Trophoblast cell (in vitro differentiated cells and primary cell): ENCODE results near the gene ADAMTSL3.

Source experiments
- DNase-seq, 2 donors: peaks; one replicate each; pipeline ENCODE4 v3.0.0-alpha.2; 2016
- H2AFZ ChIP-seq: 2 replicates; pipeline ENCODE4 v1.6.1; 2013; ENCODE audit warnings: low read length, moderate library complexity, mild to moderate bottlenecking; ENCODE audit not compliant: insufficient read depth, poor library complexity
- H2AK5ac ChIP-seq: 2 replicates; pipeline ENCODE4 v1.6.1; 2013; ENCODE audit warnings: mild to moderate bottlenecking, low read length
- H2BK120ac ChIP-seq: 2 replicates; pipeline ENCODE4 v1.6.1; 2013; ENCODE audit warnings: low read length, mild to moderate bottlenecking, moderate library complexity; ENCODE audit not compliant: insufficient read depth, poor library complexity
- H2BK12ac ChIP-seq: 2 replicates; pipeline ENCODE4 v1.6.1; 2013; ENCODE audit warnings: mild to moderate bottlenecking, low read length, moderate library complexity
- H2BK5ac ChIP-seq: 2 replicates; pipeline ENCODE4 v1.6.1; 2013; ENCODE audit warnings: low read length, low read depth, moderate library complexity, mild to moderate bottlenecking; ENCODE audit not compliant: poor library complexity
- H3K14ac ChIP-seq: 2 replicates; pipeline ENCODE4 v1.6.1; 2013; ENCODE audit warnings: mild to moderate bottlenecking, low read length
- H3K18ac ChIP-seq: 2 replicates; pipeline ENCODE4 v1.6.1; 2013; ENCODE audit warnings: mild to moderate bottlenecking, low read length
- H3K23ac ChIP-seq: 2 replicates; pipeline ENCODE4 v1.6.1; 2013; ENCODE audit warnings: low read length
- H3K27ac ChIP-seq: 2 replicates; pipeline ENCODE4 v1.5.1; 2013; ENCODE audit warnings: low read depth, mild to moderate bottlenecking, inconsistent platforms, low read length, moderate library complexity
- H3K27me3 ChIP-seq: 2 replicates; pipeline ENCODE4 v1.6.1; 2013; ENCODE audit warnings: inconsistent platforms, mild to moderate bottlenecking, low read length, moderate library complexity; ENCODE audit not compliant: insufficient read depth
- H3K36me3 ChIP-seq, 2 experiments: 1 replicate in 1 of 2; 2 replicates in 1 of 2; pipeline ENCODE4 v1.6.1; 2013; ENCODE audit warnings: low read length in 2 of 2, mild to moderate bottlenecking in 2 of 2, moderate library complexity in 1 of 2; ENCODE audit not compliant: insufficient read depth in 2 of 2, control insufficient read depth in 1 of 2
- H3K4ac ChIP-seq: 2 replicates; pipeline ENCODE4 v1.6.1; 2013; ENCODE audit warnings: low read depth, mild to moderate bottlenecking, low read length, moderate library complexity
- H3K4me1 ChIP-seq, 2 experiments: 1 replicate in 1 of 2; 2 replicates in 1 of 2; pipeline ENCODE4 v1.6.1; 2013; ENCODE audit warnings: low read length in 2 of 2, mild to moderate bottlenecking in 2 of 2, moderate library complexity in 1 of 2; ENCODE audit not compliant: insufficient read depth in 2 of 2, control insufficient read depth in 1 of 2
- H3K4me2 ChIP-seq: 2 replicates; pipeline ENCODE4 v1.6.1; 2013; ENCODE audit warnings: inconsistent platforms, mild to moderate bottlenecking, low read length, moderate library complexity
- H3K4me3 ChIP-seq: 2 replicates; pipeline ENCODE4 v1.5.1; 2013; ENCODE audit warnings: mild to moderate bottlenecking, low read depth, low read length, inconsistent platforms
- H3K79me1 ChIP-seq: one replicate; pipeline ENCODE4 v1.6.1; 2013; ENCODE audit warnings: low read length
- H3K79me2 ChIP-seq: 2 replicates; pipeline ENCODE4 v1.6.1; 2013; ENCODE audit warnings: low read length, mild to moderate bottlenecking; ENCODE audit not compliant: control insufficient read depth, insufficient read depth, poor library complexity
- H3K9ac ChIP-seq: 2 replicates; pipeline ENCODE4 v1.6.1; 2013; ENCODE audit warnings: mild to moderate bottlenecking, low read length
- H3K9me3 ChIP-seq: 2 replicates; pipeline ENCODE4 v1.6.1; 2013; ENCODE audit warnings: low read depth, mild to moderate bottlenecking, control low read depth, inconsistent platforms, low read length; ENCODE audit not compliant: insufficient read depth
- H4K12ac ChIP-seq: 2 replicates; pipeline ENCODE4 v1.6.1; 2013; ENCODE audit warnings: low read depth, mild to moderate bottlenecking, low read length, moderate library complexity
- H4K8ac ChIP-seq: 2 replicates; pipeline ENCODE4 v1.6.1; 2013; ENCODE audit warnings: low read depth, mild to moderate bottlenecking, low read length, moderate library complexity
- H4K91ac ChIP-seq: one replicate; pipeline ENCODE4 v1.6.1; 2013; ENCODE audit warnings: low read depth, mild to moderate bottlenecking, low read length, moderate library complexity
- WGBS: extraction: QIAGEN DNeasy Blood & Tissue Kit; methylation state at CpG from one replicate; pipeline ENCODE4 v1.1.7; 2013; ENCODE audit warnings: missing lambda C conversion rate; ENCODE audit not compliant: insufficient read length, insufficient coverage; ENCODE audit errors: extremely low coverage; 5-methylcytosine and 5-hydroxymethylcytosine counted together

Gene ADAMTSL3

DNA sequence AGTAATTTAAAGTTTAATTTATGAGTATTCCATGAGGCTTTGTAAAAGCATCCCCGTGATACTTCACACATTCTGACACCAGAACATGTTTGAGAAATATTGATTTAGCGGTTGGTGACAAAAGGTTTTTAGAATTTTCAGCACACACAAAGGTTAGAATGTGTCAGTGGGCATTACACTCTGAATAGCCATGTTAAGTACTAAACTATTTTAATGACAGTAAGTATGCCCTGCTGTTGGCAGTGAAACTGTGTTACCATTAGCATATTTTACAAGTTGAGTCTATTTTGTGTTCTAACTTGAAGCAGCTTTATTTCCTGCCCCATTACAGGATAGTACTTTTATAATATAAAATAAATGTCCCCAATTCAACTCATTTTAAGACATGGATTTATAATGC is 66.5 kb downstream of the ADAMTSL3 start:
- no peaks in the 10 kb centered on the region for H3K27me3 ChIP-seq
- H3K79me2 ChIP-seq = no peaks in the 10 kb centered on the region
- no peak overlapping the region for H2BK5ac ChIP-seq
- no peak for DNase-seq
- H3K9ac ChIP-seq = no peak overlapping the region
- no peaks in the 10 kb centered on the region for H3K36me3 ChIP-seq
- H4K12ac ChIP-seq = no peak overlapping the region
- no peak overlapping the region for H3K18ac ChIP-seq
- H4K91ac ChIP-seq = no peak overlapping the region
- no peaks in the 10 kb centered on the region for H3K9me3 ChIP-seq
- H3K27ac ChIP-seq = no peak overlapping the region
- H4K8ac ChIP-seq = no peak overlapping the region
- H2BK120ac ChIP-seq = no peak overlapping the region
- no peak overlapping the region for H2BK12ac ChIP-seq
- H3K79me1 ChIP-seq = no peaks in the 10 kb centered on the region
- H3K4ac ChIP-seq = no peak overlapping the region
- no peak overlapping the region for H3K4me3 ChIP-seq
- H2AFZ ChIP-seq = no peak overlapping the region
- H3K4me1 ChIP-seq = no peaks in the 10 kb centered on the region
- H3K14ac ChIP-seq = no peak overlapping the region
- no peak overlapping the region for H2AK5ac ChIP-seq
- no peak overlapping the region for H3K23ac ChIP-seq
- H3K4me2 ChIP-seq = no peak overlapping the region
- WGBS = no CpG with 5 or more reads among the region's 2 CpGs

DNA sequence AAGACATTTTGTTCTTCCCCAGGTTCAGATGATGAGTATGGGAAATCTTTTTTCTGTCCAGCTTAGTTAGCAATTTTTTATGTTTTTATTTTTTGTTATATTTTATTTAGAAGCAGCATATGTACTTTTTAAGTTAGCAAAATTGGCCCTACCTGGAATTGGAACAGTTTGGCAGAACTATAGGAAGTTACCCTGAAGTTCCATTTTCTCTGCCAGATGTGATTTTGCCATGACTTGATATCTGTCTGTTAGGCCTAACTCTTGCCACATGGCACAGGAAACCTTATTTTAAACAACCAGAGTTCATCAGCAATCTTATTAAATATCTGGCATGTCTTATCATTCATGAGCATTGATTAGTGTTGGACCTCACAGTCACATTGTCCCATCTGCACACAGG is 67.1 kb downstream of the ADAMTSL3 start:
- Histone ChIP-seq H3K9ac (no peak overlapping the region), H3K36me3 (no peaks in the 10 kb centered on the region), H3K27me3 (no peaks in the 10 kb centered on the region), H4K91ac (no peak overlapping the region), H2BK5ac (no peak overlapping the region), H4K12ac (no peak overlapping the region), H3K23ac (no peak overlapping the region), H3K79me1 (no peaks in the 10 kb centered on the region), H3K4me1 (no peaks in the 10 kb centered on the region), H3K4ac (no peak overlapping the region), H3K79me2 (no peaks in the 10 kb centered on the region), H2AK5ac (no peak overlapping the region), H3K18ac (no peak overlapping the region), H2BK120ac (no peak overlapping the region), H3K4me2 (no peak overlapping the region), H3K9me3 (no peaks in the 10 kb centered on the region), H4K8ac (no peak overlapping the region), H3K14ac (no peak overlapping the region), H2AFZ (no peak overlapping the region), H3K27ac (no peak overlapping the region), H3K4me3 (no peak overlapping the region), H2BK12ac (no peak overlapping the region)
- no peak for DNase-seq

DNA sequence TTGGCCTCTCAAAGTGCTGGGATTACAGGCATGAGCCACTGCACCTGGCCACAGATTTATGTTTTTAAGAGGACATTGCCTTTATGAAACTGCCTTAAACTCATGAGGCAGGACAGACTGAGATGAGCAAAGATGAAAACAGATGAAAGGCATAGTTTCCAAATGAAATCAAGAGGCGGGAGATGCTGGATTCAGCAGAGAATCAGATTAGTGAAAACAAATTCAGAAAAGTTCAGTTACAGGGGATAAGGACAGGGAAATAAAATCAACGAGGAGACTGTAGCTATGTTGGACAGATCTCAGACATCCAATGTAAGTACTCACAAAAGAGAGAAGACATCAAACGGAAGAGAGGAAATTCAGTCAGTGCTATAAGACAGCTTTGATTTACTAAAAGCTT is 68.1 kb downstream of the ADAMTSL3 start:
- DNase-seq = no peak
- Histone ChIP-seq H3K18ac (no peak overlapping the region), H2AK5ac (no peak overlapping the region), H2AFZ (no peak overlapping the region), H3K79me2 (no peaks in the 10 kb centered on the region), H3K36me3 (no peaks in the 10 kb centered on the region), H3K4ac (no peak overlapping the region), H3K23ac (no peak overlapping the region), H3K14ac (no peak overlapping the region), H3K79me1 (no peaks in the 10 kb centered on the region), H4K91ac (no peak overlapping the region), H3K9me3 (no peaks in the 10 kb centered on the region), H4K8ac (no peak overlapping the region), H3K4me1 (no peaks in the 10 kb centered on the region), H3K27me3 (no peaks in the 10 kb centered on the region), H3K27ac (no peak overlapping the region), H3K4me3 (no peak overlapping the region), H3K9ac (no peak overlapping the region), H2BK120ac (no peak overlapping the region), H2BK12ac (no peak overlapping the region), H3K4me2 (no peak overlapping the region), H4K12ac (no peak overlapping the region), H2BK5ac (no peak overlapping the region)
- WGBS = no CpG with 5 or more reads among the region's 3 CpGs

DNA sequence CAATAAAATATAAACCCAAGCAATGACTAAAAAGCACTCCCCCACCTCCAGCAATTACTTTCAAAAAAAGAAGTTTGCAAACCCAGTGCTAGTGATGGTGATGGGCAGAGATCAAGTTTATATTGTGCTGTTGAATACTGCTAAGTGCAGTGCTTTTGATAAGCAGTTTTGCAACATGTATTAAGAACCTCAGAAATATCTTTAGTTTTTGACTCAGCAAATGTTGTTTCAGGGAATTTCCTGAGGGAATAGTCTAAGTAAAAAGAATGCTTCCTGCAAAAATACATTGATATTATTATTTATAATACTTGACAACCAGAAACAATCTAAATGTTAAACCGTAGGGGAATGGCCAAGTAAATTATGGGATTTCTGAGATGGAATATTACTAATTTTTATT is 69.3 kb downstream of the ADAMTSL3 start:
- no peak overlapping the region for H4K8ac ChIP-seq
- no peaks in the 10 kb centered on the region for H3K27me3 ChIP-seq
- H2BK12ac ChIP-seq = no peak overlapping the region
- no peak overlapping the region for H3K9ac ChIP-seq
- H3K4ac ChIP-seq = no peak overlapping the region
- no peak for DNase-seq
- H3K4me1 ChIP-seq = no peaks in the 10 kb centered on the region
- no CpG with 5 or more reads among the region's 1 CpG for WGBS
- no peak overlapping the region for H3K27ac ChIP-seq
- H4K12ac ChIP-seq = no peak overlapping the region
- no peak overlapping the region for H3K23ac ChIP-seq
- H3K4me2 ChIP-seq = no peak overlapping the region
- no peaks in the 10 kb centered on the region for H3K9me3 ChIP-seq
- no peaks in the 10 kb centered on the region for H3K79me2 ChIP-seq
- no peak overlapping the region for H3K4me3 ChIP-seq
- no peak overlapping the region for H3K18ac ChIP-seq
- H2AK5ac ChIP-seq = no peak overlapping the region
- no peak overlapping the region for H2AFZ ChIP-seq
- H2BK5ac ChIP-seq = no peak overlapping the region
- H3K14ac ChIP-seq = no peak overlapping the region
- no peaks in the 10 kb centered on the region for H3K79me1 ChIP-seq
- no peaks in the 10 kb centered on the region for H3K36me3 ChIP-seq
- H2BK120ac ChIP-seq = no peak overlapping the region
- no peak overlapping the region for H4K91ac ChIP-seq

DNA sequence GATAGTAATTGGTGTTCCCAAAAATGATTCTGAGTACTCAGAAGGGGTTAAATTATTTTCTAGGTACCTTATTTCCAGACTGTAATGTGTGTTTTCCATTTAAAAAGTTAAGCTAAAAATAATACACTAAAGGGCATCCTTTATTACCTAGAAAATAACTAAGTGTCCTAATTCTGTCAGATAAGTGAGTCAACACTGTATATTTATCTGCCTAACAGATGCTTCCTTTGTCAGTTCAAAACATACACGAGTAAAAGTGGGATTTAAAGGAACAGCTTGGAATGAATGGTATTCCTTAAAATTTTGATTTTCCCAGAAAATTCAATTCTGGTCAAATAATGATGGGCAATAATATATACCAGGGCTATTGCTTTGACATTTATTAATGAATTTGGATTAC is 78.3 kb downstream of the ADAMTSL3 start:
- no peaks in the 10 kb centered on the region for H3K27me3 ChIP-seq
- no peak overlapping the region for H3K23ac ChIP-seq
- no peak overlapping the region for H2BK5ac ChIP-seq
- no peak overlapping the region for H4K12ac ChIP-seq
- no peak overlapping the region for H4K91ac ChIP-seq
- no peak overlapping the region for H3K4me2 ChIP-seq
- no peaks in the 10 kb centered on the region for H3K79me2 ChIP-seq
- no peak overlapping the region for H4K8ac ChIP-seq
- H2BK12ac ChIP-seq = no peak overlapping the region
- no peaks in the 10 kb centered on the region for H3K9me3 ChIP-seq
- H3K14ac ChIP-seq = no peak overlapping the region
- no peak for DNase-seq
- no peaks in the 10 kb centered on the region for H3K79me1 ChIP-seq
- H2BK120ac ChIP-seq = no peak overlapping the region
- WGBS = no CpG with 5 or more reads among the region's 1 CpG
- H2AK5ac ChIP-seq = no peak overlapping the region
- H3K27ac ChIP-seq = no peak overlapping the region
- no peak overlapping the region for H3K9ac ChIP-seq
- H3K4ac ChIP-seq = no peak overlapping the region
- H2AFZ ChIP-seq = no peak overlapping the region
- H3K18ac ChIP-seq = no peak overlapping the region
- H3K4me3 ChIP-seq = no peak overlapping the region
- peaks cover 0 to 3% of the 10 kb centered on the region in 2 experiments for H3K4me1 ChIP-seq
- no peaks in the 10 kb centered on the region for H3K36me3 ChIP-seq
